Measurements from ENCODE around the gene PCDHB4. TPM values are rescaled to one million over a fixed set of nuclear protein-coding genes. Genes with fewer than 3 reads are reported as not detected.
"Not testable (repeated sequence)": the region's sequence is repeated elsewhere in the genome, so short reads cannot be mapped to it uniquely, and the experiment has no call there.

Gene PCDHB4
- total RNA-seq, 4 donors from 2014 or later, result 7.3 to 19.8 (median 14.8) TPM

- Histone ChIP-seq H3K36me3 (no peaks in the 10 kb centered on the region), H3K27me3 (no peaks in the 10 kb centered on the region), H3K27ac (no peak overlapping the region), H3K9me3 (peaks cover 0 to 87% (median 14%) of the 10 kb centered on the region in 4 donors), H3K4me1 (no peaks in the 10 kb centered on the region), H3K4me3 (peak overlapping the region in 2 of 4 donors; percentile 16 to 39)
- WGBS, 2 donors, result 50 to 55% methylated on average over 12 of the region's 12 CpGs
- no peak for DNase-seq (ENCODE audit: low spot score in 2 of 2)
- TF ChIP-seq EP300 (IDR thresholded peaks at IDR 0.05), result no peak
- no peak for TF ChIP-seq POLR2A (IDR thresholded peaks at IDR 0.05)
- TF ChIP-seq CTCF (IDR thresholded peaks at IDR 0.05), result no peak
Measured at GRCh38 chr5:141095263-141095641, 26.4 kb upstream of the PCDHB4 start.

- DNase-seq (ENCODE audit: low spot score in 2 of 2); H3K4me1 ChIP-seq; H3K4me3 ChIP-seq; H3K27me3 ChIP-seq; H3K27ac ChIP-seq; H3K36me3 ChIP-seq: not testable (repeated sequence)
- peaks cover 0 to 89% (median 13%) of the 10 kb centered on the region in 4 donors for H3K9me3 ChIP-seq
- WGBS, 2 donors, result 46 to 58% methylated on average over 9 of the region's 46 CpGs
Measured at GRCh38 chr5:141096181-141096580, 25.4 kb upstream of the PCDHB4 start.

GRCh38 chr5:141096586-141096985 is 25.0 kb upstream of the PCDHB4 start:
- peaks cover 0 to 90% (median 14%) of the 10 kb centered on the region in 4 donors for H3K9me3 ChIP-seq
- H3K4me1 ChIP-seq; H3K4me3 ChIP-seq; H3K27ac ChIP-seq; H3K36me3 ChIP-seq; H3K27me3 ChIP-seq; DNase-seq (ENCODE audit: low spot score in 2 of 2): not testable (repeated sequence)
- 41% methylated on average over 24 of the region's 38 CpGs; no CpG with 5 or more reads in 1 of the 2 donors for WGBS, 2 donors

GRCh38 chr5:141100243-141100805 is 21.3 kb upstream of the PCDHB4 start, which contains the start of gene PCDHB3:
TSS of gene PCDHB3 (plus strand) at chr5:141100473. CDS start at chr5:141100650, 177 bp downstream.
- H3K9me3 ChIP-seq, result peaks cover 0 to 82% (median 12%) of the 10 kb centered on the region in 4 donors
- H3K27ac ChIP-seq, result peak within 1 kb of the TSS in 1 of 4 donors; percentile 60
- H3K36me3 ChIP-seq, result no peaks in the 10 kb centered on the region
- no peaks in the 10 kb centered on the region for H3K27me3 ChIP-seq
- peak in 1 of 2 donors; percentile 28 for DNase-seq (ENCODE audit: low spot score in 2 of 2)
- 24 to 29% methylated on average over 19 of the region's 19 CpGs for WGBS, 2 donors
- TF ChIP-seq CTCF (IDR thresholded peaks at IDR 0.05), result peak in 3 of 5 experiments; percentile 10 to 37 (median 20)
- no peak for TF ChIP-seq POLR2A (IDR thresholded peaks at IDR 0.05)
- H3K4me1 ChIP-seq, result no peaks in the 10 kb centered on the region
- peak within 1 kb of the TSS in 2 of 4 donors; percentile 2 to 43 for H3K4me3 ChIP-seq

GRCh38 chr5:141101059-141101458 is 20.6 kb upstream of the PCDHB4 start:
- no peak for DNase-seq (ENCODE audit: low spot score in 2 of 2)
- TF ChIP-seq CTCF (IDR thresholded peaks at IDR 0.05) (no peak), EP300 (IDR thresholded peaks at IDR 0.05) (no peak), POLR2A (IDR thresholded peaks at IDR 0.05) (no peak)
- no peaks in the 10 kb centered on the region for H3K4me1 ChIP-seq
- no peak overlapping the region for H3K27ac ChIP-seq
- peaks cover 0 to 83% (median 14%) of the 10 kb centered on the region in 4 donors for H3K9me3 ChIP-seq
- no peaks in the 10 kb centered on the region for H3K36me3 ChIP-seq
- WGBS, 2 donors, result 53 to 54% methylated on average over 20 of the region's 20 CpGs
- no peaks in the 10 kb centered on the region for H3K27me3 ChIP-seq
- H3K4me3 ChIP-seq, result peak overlapping the region in 2 of 4 donors; percentile 2 to 43

- not testable (repeated sequence) for H3K27ac ChIP-seq; H3K4me1 ChIP-seq; DNase-seq (ENCODE audit: low spot score in 2 of 2); H3K27me3 ChIP-seq; H3K36me3 ChIP-seq; H3K4me3 ChIP-seq
- peaks cover 0 to 80% (median 14%) of the 10 kb centered on the region in 4 donors for H3K9me3 ChIP-seq
- 42 to 54% methylated on average over 6 to 8 of the region's 39 CpGs for WGBS, 2 donors
Measured at GRCh38 chr5:141102070-141102469, 19.5 kb upstream of the PCDHB4 start.

- H3K9me3 ChIP-seq, result peaks cover 0 to 80% (median 14%) of the 10 kb centered on the region in 4 donors
- H3K4me3 ChIP-seq; H3K27ac ChIP-seq; H3K36me3 ChIP-seq; DNase-seq (ENCODE audit: low spot score in 2 of 2); H3K27me3 ChIP-seq; H3K4me1 ChIP-seq: not testable (repeated sequence)
- whole genome bisulfite sequencing, 2 donors, result 37% methylated on average over 19 of the region's 38 CpGs; no CpG with 5 or more reads in 1 of the 2 donors
Measured at GRCh38 chr5:141102471-141102870, 19.1 kb upstream of the PCDHB4 start.
